ENCODE measurements around the gene PNPLA3. TPM values are rescaled to one million over a fixed set of nuclear protein-coding genes. Genes with fewer than 3 reads are reported as not detected.

Gene PNPLA3
- total and polyA plus RNA-seq, 9 of the 15 experiments (the other 6 are each of a cell fraction or from before 2014, with no cell fraction given), result 0.20 to 0.48 (median 0.38) TPM; not detected in 6

DNA sequence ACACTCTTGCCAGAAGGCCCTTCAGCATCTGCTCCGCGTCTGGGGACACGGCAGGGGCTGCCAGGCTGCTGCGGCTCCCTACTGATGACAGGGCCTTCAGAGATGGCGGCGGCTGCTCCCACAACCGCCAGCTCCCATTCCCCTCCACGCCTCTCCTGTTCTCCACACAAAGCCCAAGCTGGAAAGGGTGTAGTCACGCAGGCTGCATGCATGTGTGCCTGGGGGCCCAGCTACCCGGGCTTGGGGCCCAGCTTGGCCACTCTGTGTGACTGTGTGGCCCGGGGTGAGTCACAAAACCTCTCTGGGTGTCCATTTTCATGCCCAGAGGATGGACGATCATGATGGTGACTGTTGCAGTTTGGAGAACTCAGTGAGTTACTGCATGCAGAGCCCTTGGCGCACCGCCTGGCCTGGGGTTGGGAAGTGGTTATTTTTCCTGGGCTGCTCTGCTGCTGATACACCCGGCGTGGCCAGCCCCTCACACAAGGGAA is 68.8 kb downstream of the PNPLA3 start:
- WGBS (ENCODE audit: insufficient coverage, low coverage, missing lambda C conversion rate), result 83% methylated on average over 7 of the region's 16 CpGs
- DNase-seq (ENCODE audit: extremely low read depth in 1 of 4, low spot score in 3 of 4) (no peak), ATAC-seq (no peak), FAIRE-seq (no peak)
- Histone ChIP-seq H3K79me2 (ENCODE audit: control insufficient read depth, insufficient read depth, low read length) (no peaks in the 10 kb centered on the region), H3K9me1 (ENCODE audit: control insufficient read depth, insufficient read depth, low read length) (no peaks in the 10 kb centered on the region), H2AFZ (ENCODE audit: low read depth, low read length) (no peak overlapping the region), H3K4me1 (replicated peaks in 1 of 2; ENCODE audit: control insufficient read depth in 2 of 2, insufficient read depth in 2 of 2, low read length in 2 of 2) (peaks cover 0 to 7% of the 10 kb centered on the region in 2 experiments; a peak in 1 of 5 replicates), H3K4me2 (ENCODE audit: insufficient read depth, low read length) (no peak overlapping the region), H3K9ac (ENCODE audit: insufficient read depth in 1 of 2, low read depth in 2 of 2, low read length in 2 of 2) (no peak overlapping the region), H3K27me3 (ENCODE audit: control insufficient read depth in 2 of 2, insufficient read depth in 2 of 2, low read length in 2 of 2) (no peaks in the 10 kb centered on the region), H3K27ac (ENCODE audit: extremely low read depth, low read depth, low read length) (no peak overlapping the region), H3K4me3 (no peak overlapping the region), H3K36me3 (ENCODE audit: control insufficient read depth, insufficient read depth, low read length) (peaks cover 78% of the 10 kb centered on the region; the same call in 2 of the 3 replicates), H3K9me3 (replicated peaks; ENCODE audit: control insufficient read depth, insufficient read depth, low read depth, low read length) (no peaks in the 10 kb centered on the region), H4K20me1 (replicated peaks; ENCODE audit: control insufficient read depth, insufficient read depth, low read length) (peaks cover 10% of the 10 kb centered on the region; the same call in 1 of the 2 replicates)
- ChIA-PET POLR2A (interaction anchor here (0.6 to 1.2 kb wide), 2 partner anchors 94 to 157 kb away, joined by 4 to 8 read pairs; no protein-coding TSS in a partner anchor), CTCF (ENCODE audit: low intra/inter-chr PET ratio) (interaction anchor here (0.6 to 2.1 kb wide), 4 partner anchors 89 to 632 kb away, joined by 3 to 20 read pairs (median 6); no protein-coding TSS in a partner anchor)
- TF ChIP-seq PRMT5 (CRISPR knock-in tag; IDR thresholded peaks at IDR 0.05) (no peak), BCL6 (CRISPR knock-in tag; IDR thresholded peaks at IDR 0.05) (no peak), EZH2 (IDR thresholded peaks at IDR 0.05; ENCODE audit: borderline replicate concordance, low read depth, low read length) (no peak)
- no TSS peak for BruUV-seq (replicated peaks)
- intact Hi-C loops (cut with micrococcal nuclease) (loop anchor here (10.0 kb wide), 1 partner anchor 632 kb away; no protein-coding TSS in a partner anchor), in situ Hi-C loops (cut with MboI) (no loop called here)

DNA sequence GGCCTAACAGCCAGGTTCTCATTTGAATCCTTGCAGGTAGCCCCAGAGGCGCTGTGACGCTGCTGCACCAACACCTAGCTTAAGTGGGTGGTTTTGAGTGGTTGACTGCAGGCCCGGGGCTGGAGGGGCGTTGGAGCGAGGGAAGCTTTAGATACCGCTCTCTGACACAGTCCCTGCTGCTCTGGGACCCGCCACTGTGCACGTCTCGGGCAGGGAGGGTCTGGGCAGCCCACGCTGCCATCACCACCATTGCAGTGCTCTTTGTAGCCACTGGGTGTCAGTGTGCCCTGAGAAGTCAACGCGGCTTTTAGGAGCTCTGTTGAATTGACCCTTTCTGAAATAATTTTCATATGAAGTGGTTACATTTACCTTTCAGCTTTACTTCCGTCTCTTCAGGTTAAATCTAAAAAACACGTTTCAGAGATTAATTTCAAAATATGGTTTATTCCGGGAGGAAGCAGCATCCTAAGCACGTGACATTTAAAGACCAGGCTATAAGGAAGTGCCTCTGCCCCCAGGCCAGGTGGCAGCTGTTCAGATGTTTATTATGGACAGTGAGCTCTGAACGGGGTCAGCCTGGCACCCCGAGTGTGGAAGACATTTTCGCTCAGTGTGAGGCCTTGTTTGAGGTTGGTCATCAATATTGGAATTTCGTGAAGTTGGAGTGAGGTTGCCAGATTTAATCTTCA is 69.6 kb downstream of the PNPLA3 start:
- no TSS peak for BruUV-seq (replicated peaks)
- Histone ChIP-seq H2AFZ (ENCODE audit: low read depth, low read length) (no peak overlapping the region), H3K9me3 (replicated peaks; ENCODE audit: control insufficient read depth, insufficient read depth, low read depth, low read length) (no peaks in the 10 kb centered on the region), H3K4me3 (no peak overlapping the region), H3K27ac (ENCODE audit: extremely low read depth, low read depth, low read length) (no peak overlapping the region), H3K36me3 (ENCODE audit: control insufficient read depth, insufficient read depth, low read length) (peaks cover 75% of the 10 kb centered on the region; the same call in 2 of the 3 replicates), H4K20me1 (replicated peaks; ENCODE audit: control insufficient read depth, insufficient read depth, low read length) (peaks cover 10% of the 10 kb centered on the region; the same call in 1 of the 2 replicates), H3K4me2 (ENCODE audit: insufficient read depth, low read length) (no peak overlapping the region), H3K4me1 (replicated peaks in 1 of 2; ENCODE audit: control insufficient read depth in 2 of 2, insufficient read depth in 2 of 2, low read length in 2 of 2) (peaks cover 0 to 7% of the 10 kb centered on the region in 2 experiments; a peak in 1 of 5 replicates), H3K9me1 (ENCODE audit: control insufficient read depth, insufficient read depth, low read length) (no peaks in the 10 kb centered on the region), H3K79me2 (ENCODE audit: control insufficient read depth, insufficient read depth, low read length) (no peaks in the 10 kb centered on the region), H3K27me3 (ENCODE audit: control insufficient read depth in 2 of 2, insufficient read depth in 2 of 2, low read length in 2 of 2) (no peaks in the 10 kb centered on the region), H3K9ac (ENCODE audit: insufficient read depth in 1 of 2, low read depth in 2 of 2, low read length in 2 of 2) (no peak overlapping the region)
- ATAC-seq (peak; percentile 88), FAIRE-seq (peak; percentile 79), DNase-seq (ENCODE audit: extremely low read depth in 1 of 4, low spot score in 3 of 4) (peak; percentile 56 to 59 (median 57))
- whole genome bisulfite sequencing (ENCODE audit: insufficient coverage, low coverage, missing lambda C conversion rate), result 38% methylated on average over 18 of the region's 20 CpGs
- POLR2A ChIA-PET, result interaction anchor here (0.6 to 1.2 kb wide), 4 partner anchors 9 to 156 kb away, joined by 3 to 8 read pairs (median 4); no protein-coding TSS in a partner anchor
- intact Hi-C loops (cut with micrococcal nuclease), result loop anchor here (1.0 to 10.0 kb wide), 2 partner anchors 92 to 632 kb away; no protein-coding TSS in a partner anchor
- CTCF ChIA-PET (ENCODE audit: low intra/inter-chr PET ratio), result interaction anchor here (0.6 to 2.1 kb wide), 4 partner anchors 88 to 631 kb away, joined by 3 to 20 read pairs (median 6); no protein-coding TSS in a partner anchor
- in situ Hi-C loops (cut with MboI), result no loop called here
- TF ChIP-seq, protein P1, sequence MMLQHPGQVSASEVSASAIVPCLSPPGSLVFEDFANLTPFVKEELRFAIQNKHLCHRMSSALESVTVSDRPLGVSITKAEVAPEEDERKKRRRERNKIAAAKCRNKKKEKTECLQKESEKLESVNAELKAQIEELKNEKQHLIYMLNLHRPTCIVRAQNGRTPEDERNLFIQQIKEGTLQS (IDR thresholded peaks at IDR 0.05), result no peak
- TF ChIP-seq, protein P1 (CRISPR knock-in tag; conservative IDR thresholded peaks at IDR 0.05), result no peak
- TF ChIP-seq SMARCC2 (IDR thresholded peaks at IDR 0.05; ENCODE audit: low read depth) (no peak), SMC3 (conservative IDR thresholded peaks at IDR 0.05; ENCODE audit: insufficient read depth, low read depth, low read length) (peak; percentile 74), STAG1 (CRISPR knock-in tag; IDR thresholded peaks at IDR 0.05; ENCODE audit: borderline replicate concordance) (peak; percentile 73; the same call in 1 of the 2 replicates), YY1 (IDR thresholded peaks at IDR 0.05; ENCODE audit: borderline replicate concordance in 1 of 3, control insufficient read depth in 1 of 3, extremely low read depth in 1 of 3, insufficient read depth in 3 of 3, insufficient read length in 1 of 3, insufficient replicate concordance in 2 of 3, low read depth in 1 of 3, low read length in 2 of 3) (peak in 1 of 3 experiments; percentile 55), JUND (IDR thresholded peaks at IDR 0.05; ENCODE audit: borderline replicate concordance, low read depth, low read length) (peak; percentile 13; the same call in 1 of the 2 replicates), JUND (tag; IDR thresholded peaks at IDR 0.05; ENCODE audit: borderline replicate concordance, low read depth, low read length) (no peak), RAD21 (CRISPR knock-in tag; conservative IDR thresholded peaks at IDR 0.05 in 1 of 2, IDR thresholded peaks at IDR 0.05 in 1 of 2) (peak; percentile 70 to 80)

Data from K562 (cell line).